Stimulated activated CD8-positive, alpha-beta memory T cell treated with anti-CD3 and anti-CD28 coated beads, Interleukin-12 subunit alpha, Interleukin-12 subunit beta, amount 100 ng/mL, for 4 hours (primary cell): ENCODE measurements around the gene SLC37A1.
A peak's percentile ranks its signal among the peaks of the same experiment; 100 is the strongest.

Experiments used
- DNase-seq: peaks from one replicate; pipeline ENCODE4 v3.0.0-alpha.2; 2020; ENCODE audit warnings: low read depth

The SLC37A1 gene

DNA sequence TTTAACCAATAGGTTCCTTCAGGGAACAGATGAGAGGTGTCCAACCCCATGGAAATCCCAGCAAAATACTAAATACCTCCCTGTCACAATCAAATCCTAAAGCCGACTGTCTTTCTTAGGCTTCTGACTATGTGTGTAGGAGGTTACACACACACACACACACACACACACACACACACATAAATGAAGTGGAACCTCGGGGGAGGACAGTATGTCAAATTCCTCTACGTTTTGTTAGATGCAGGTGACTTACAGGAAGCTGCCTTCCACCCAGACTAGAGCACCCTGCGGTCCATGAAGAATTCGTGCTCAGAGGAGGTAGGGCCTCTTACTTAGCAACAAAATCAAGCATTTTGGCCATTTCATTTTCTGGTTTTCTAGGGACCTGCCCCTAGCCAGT is 34.1 kb upstream of the SLC37A1 start:
- DNase-seq, result no peak

DNA sequence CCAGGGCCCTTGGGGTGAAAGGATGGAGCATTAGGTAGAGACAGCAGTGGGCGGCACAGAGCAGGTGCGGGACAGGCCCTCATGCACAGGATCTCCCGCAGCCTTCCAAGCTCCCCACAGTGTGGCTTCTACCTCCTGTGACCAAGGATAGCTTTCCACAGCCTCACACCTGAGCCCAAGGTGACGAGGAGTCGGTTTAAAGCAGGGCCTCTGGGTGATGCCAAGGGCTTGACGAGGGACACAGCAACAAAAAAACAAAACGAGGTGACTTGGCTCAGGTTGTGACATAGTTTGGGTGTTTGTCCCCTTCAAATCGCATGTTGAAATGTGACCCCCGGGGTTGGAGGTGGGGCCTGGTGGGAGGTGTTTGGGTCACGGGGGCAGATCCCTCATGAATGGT is 32.9 kb upstream of the SLC37A1 start:
- DNase-seq, result no peak

DNA sequence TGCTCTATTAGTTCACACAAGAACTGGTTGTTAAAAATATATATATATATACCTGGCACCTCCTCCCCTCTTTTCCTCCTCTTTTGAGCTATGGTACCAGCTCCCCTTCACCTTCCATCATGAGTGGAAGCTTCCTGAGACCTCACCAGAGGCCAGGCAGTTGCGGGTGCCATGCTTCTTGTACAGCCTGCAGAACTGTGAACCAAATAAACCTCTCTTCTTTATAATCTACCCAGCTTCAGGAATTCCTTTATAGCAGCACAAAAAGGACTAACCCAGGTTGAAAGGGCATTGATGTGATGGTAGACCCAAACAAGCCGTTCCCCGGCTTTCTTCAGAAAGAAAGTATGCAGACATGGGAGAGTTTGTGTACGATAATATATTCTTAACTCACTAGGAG is 32.5 kb upstream of the SLC37A1 start:
- DNase-seq, result no peak

DNA sequence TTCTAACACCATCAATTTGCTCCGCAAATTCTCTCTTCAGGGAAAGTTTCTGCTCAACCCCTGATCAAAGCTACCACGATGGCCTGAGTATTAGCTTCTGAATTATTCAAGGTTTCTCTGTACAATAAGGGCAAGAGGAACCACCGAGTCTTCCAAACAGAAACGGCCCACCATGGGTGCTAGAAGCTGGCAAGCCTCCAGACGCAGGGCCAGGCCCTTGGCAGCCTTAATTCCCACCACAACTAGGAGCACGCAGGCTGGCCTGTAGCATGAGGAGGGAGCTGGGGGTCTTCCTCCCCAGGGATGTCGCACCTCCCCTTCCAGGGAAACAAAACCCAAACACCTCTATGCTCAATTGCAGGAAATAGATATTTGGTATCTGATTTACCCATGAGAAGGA is 28.7 kb upstream of the SLC37A1 start:
- no peak for DNase-seq

DNA sequence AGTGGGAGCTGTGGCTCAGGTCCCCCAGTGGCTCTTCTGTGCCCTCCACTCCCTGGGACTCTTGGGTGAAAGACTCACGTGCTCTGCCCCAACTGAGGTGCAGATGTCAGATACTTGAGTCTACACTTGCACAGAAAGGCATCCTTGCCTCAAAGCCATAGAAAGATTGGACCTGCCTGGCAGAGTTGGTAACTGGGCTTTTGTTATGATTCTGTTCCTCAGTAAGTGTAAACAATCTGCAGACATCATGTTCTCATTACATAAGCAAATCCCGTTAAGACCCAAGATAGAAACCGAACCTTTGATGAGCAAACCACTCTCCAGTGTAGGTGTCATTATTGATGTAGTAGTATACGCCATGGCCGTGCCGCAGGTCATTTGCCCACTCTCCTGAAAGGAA is 27.6 kb upstream of the SLC37A1 start:
- DNase-seq, result no peak

DNA sequence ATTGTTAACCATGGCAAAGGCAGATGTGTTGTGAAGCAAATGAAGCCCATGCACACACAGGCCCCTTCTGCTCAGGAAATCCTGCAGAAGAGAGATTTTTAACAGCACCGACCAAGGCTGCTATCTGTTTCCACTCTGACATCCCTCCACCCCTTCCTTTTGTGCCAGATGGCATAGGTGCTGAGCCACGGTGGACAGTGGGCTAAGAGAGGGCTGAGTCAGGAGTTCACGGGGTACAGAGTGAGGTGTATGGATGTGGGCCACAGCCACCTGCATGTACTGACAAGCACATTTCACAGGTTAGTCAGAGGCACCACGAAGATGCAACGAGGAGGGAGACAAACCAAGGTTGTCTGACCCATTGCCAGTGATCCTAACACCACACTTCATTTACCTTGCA is 27.1 kb upstream of the SLC37A1 start:
- DNase-seq, result no peak

DNA sequence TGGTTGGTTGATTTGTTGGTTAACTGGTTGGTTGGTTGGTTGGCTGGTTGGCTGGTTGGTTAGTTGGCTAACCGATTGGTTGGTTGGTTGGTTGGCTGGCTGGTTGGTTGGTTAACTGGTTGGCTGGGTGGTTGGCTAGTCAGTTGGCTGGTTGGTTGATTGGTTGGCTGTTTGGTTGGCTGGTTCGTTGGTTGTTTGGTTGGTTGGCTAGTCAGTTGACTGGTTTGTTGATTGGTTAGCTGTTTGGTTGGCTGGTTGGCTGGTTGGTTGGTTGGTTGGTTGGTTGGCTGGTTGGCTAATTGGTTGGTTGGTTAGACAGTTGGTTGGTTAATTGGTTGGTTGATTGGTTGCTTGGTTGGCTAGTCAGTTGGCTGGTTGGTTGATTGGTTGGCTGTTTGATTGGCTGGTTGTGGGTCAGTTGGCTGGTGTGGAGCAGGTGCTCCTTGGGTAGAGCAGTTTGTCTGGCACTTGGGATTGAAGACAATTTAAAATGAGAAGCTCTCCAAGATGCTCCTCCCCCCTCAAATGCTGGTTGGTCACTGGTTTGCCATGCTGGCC is 24.6 kb upstream of the SLC37A1 start:
- no peak for DNase-seq

DNA sequence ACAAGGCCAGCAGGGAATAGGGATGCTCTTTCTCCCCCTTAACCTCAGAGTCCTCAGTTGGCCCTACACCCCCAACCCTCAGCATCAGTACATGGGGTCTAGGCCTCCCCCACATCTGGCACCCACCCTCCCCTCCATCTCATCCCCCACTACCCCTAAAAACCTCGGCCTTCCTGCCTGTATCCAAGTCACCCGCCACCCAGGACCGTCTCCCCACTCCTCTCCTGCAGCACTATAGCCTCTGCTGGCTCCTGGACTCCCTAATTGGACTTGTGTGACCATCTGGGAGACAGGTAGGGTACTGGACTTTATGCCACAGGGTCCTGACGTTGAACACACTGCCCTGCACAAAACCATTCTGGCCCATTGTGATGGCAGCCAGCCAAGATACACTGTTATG is 23.7 kb upstream of the SLC37A1 start:
- DNase-seq, result no peak

DNA sequence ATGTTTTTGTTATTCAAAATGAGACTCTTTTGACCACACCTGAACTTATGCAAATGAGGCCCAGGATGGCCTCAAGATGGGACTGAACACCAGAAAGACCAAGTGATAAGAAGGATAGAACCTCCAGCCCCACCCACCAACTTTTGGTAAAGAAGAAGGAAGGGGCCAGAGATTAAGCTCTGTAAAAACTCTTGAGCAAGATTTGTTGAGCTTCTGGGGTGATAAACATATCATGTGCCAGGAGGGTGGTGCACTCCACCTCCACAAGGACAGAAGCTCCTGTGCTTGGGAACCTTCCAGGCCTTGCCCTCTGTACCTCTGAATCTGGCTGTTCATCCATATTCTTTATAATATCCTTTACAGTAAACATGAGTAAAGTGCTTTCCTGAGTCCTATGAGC is 22.9 kb upstream of the SLC37A1 start:
- no peak for DNase-seq

DNA sequence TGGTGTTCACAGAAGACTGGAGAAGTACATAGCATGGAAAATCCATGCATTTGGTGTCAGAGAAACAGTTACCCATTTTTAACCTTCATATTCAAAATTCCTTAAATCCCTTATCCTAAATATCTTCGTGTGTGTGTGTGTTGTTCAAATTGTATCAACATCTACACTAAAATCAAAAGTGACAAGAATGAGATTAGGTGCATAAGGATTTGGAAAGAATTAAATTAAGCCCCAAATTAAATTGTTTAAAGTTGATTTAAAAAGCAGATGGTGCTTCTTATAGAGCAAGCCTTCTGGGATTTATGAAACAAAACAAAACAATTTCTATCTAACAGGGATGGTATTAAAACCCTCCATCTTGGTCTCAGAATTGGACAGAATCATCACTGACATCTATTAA is 22.3 kb upstream of the SLC37A1 start:
- no peak for DNase-seq

DNA sequence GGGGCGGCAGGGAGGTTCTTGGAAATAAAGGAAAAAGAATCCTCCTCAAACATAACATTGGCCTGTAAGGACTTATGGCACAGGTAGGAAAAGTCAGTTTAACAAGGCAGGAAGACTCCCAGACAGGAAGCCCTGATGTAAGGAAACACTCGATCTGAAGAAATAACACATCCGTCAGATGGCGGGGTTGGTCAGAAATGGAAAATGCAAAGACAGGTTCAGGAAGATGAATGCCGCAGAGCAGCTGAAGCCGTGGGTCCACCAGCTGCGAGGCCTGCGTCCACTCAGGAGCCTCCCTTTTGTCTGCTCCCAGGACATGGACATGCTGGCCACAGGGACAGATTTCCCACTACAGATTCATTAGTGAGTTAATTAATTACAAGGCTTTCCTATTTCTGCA is 21.5 kb upstream of the SLC37A1 start:
- DNase-seq, result no peak

DNA sequence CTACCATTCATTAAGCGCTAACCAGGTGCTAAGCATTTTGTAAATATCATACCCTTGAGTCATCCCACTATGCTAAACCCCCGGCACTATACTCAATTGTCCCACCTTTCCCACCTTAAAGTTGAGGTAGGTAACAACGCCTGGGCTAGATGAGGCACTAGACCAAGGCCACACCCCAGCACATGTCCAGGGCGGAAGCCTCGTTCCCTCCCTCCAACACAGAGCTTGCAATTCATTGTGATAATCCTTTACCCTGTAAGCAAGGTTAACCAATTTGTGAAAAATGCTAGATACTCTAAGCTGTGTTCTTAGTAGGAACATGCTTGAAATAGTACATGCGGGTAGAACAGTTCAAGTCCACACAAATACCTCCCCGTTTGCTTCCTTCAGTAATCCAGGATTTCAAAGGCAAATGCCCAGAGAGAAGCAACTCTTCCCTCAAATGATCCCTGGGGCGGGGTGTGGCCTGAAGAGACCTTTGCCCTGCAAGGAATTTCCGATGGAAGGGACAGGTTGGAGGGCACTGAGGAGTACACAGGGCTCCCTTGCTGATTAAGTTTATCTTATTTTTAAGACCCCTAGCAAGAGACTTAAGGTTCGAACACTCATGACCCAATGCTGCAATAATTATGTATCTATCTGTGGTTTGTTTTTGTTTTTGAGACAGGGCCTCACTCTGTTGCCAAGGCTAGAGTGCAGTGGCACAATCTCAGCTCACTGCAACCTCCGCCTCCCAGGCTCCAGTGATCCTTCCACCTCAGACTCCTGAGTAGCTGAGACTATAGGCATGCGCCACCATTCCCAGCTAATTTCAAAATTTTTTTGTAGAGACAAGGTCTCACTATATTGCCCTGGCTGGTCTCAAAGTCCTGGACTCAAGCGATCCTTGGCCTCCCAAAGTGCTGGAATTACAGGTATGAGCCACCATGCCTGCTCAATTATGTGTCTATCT is 20.3 kb upstream of the SLC37A1 start:
- no peak for DNase-seq

DNA sequence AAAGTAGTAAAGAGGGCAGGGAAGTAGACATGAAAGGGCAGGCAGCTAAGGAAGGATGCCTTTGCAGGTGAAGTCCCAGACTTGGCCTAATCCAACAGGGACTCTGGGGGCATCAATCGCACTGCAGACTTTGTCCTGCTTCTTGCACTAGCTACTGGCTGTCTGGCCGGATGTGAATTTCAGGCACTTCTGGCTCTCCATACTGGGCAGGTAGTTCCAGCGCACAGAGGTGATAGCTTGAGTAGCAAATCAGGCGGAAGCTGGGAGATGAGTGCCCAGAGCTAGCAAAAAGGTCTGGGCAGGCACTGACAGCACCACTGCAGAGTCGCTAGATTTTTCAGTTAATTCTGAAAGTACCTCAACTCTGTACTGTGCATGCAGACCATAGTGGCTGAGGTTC is 18.6 kb upstream of the SLC37A1 start:
- DNase-seq, result no peak

DNA sequence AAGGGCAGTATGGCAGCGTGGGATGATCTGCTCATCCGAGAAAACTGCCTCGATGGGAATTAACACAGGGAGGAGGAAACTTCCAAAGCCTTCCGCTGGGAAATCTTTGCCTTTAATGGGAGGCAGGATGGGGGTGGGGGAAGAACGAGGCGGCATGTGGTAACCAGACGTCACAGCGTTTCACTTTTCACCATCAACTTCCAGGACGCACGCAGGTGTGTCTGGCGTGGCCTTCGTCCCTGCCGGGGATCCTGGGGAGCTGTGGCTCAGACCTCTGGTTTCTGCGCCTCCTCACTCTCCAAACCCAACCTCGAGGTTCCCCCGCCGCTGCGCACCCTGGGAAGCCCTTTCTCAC is 17.9 kb upstream of the SLC37A1 start:
- no peak for DNase-seq

DNA sequence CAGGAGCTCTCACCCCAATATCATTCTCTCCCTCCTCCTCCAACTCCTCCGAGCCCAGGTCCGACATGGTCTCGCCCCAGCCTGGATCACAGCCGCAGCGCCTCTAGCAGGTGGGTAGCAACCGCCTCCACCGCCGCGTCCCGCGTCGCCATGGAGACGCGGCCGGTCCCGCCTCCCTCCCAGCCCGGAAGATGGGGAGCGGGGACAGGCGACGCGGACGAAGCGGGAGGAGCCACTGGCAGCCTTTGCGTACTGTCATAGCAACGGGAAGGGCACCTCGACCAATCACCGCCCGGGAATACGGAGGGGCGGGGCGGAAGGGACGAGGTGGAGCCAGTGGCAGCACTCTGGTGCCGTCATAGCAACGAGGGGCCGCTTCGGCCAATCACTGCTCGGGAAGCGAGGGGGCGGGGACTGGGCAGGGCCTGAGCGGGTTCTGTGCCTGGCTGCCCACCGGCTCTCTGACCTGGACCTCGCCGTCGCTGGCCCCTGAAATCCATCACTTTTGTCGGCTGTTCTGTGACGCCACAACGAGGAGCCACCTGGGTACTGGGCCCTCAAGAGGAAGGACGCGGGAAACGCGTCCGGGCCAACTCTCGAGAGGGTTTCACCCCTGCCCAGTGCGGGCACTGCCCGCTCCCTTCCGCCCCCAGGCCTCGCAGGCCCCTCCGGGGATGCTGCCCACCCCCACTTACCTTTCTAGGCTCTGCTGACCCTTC is 17.4 kb upstream of the SLC37A1 start, which contains the start of gene RSPH1:
TSS of gene RSPH1 (minus strand) at position 105 of the 719 bp plus-strand sequence. CDS start at position 67, 38 bp downstream.
- DNase-seq, result peak; percentile 99

DNA sequence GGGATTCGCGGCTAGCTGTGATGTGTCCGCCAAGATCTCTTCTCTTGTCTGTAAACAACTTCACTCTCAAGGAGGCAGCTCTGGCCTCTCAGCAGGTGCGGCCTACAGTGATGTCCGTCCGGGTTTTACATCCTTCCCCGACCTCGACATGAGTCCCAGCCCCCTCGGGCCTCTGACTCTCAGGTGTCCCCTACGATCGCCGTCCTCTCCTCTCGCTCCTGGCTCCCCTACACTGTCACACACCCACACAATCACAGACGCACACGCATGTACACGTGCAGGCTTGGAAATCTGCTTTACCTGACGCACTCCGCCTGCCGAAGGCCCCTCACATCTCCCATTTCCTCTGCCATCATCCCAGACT is 16.8 kb upstream of the SLC37A1 start:
- DNase-seq, result no peak

DNA sequence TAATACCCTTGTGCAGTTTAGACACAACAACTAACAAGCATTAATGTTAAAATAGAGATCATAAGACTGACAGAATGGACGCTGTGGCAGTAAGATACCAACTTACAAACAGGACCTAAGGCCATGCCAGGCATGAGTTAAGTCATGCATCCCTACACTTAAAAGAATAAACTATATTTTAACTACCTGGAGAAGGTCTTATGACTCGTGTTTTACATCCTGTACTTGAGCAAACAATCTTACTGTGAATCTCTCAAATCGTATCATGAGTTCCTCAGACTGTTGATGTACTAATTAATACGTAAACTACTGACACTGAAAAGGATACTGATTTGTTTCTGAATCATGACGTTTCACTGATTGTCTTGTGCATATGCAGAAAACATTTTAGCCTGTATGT is 15.6 kb upstream of the SLC37A1 start:
- no peak for DNase-seq

DNA sequence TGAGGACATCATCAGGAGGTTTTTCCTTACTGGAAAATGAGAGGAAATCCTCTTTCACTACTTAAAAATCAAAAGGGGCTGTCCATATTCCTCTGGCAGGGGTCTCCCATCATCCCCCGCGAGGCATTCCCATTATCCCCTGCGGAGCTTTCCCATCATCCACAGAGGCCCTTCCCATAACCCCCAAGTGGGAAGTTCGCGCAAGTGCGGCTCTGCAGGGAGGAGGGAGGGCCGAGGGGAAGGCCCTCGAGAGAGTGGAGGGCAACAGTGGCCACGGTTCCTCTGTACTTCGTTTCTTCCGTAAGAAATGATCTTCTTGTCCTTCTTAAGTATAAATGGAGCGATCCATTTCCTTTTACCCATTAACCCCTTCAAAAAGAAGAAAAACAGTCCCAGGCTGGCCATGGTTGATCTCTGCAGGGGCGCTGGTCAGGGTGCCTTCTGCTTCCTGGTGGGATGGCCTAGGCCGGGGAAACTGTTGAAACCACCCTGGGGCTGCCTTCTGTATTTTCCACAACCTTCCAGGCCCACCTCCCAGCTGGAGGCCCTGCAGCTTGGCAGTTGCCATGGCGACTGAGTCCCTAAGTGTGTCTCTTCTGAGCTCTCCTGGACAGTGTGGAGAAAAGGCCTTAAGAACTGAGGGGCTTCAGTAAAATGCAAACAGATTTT is 14.1 kb upstream of the SLC37A1 start:
- no peak for DNase-seq

DNA sequence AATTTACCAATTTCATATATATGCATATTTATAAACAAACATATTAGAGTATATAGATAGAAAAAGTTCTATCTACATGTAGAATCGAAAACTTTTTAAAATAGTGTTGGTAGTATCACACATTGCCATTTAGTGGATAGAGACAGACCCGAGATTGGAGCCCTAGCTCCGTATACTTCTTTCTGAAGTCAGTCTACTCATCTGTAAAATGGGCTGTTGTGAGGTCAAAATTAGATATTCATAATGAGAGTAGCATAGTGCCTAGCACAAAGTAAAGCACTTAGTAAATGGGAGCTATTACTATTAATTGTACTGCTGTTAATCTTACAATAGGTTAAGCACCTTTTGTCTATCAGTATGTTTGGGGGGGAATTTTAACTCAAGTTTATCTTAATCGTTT is 13.4 kb upstream of the SLC37A1 start:
- DNase-seq, result no peak

DNA sequence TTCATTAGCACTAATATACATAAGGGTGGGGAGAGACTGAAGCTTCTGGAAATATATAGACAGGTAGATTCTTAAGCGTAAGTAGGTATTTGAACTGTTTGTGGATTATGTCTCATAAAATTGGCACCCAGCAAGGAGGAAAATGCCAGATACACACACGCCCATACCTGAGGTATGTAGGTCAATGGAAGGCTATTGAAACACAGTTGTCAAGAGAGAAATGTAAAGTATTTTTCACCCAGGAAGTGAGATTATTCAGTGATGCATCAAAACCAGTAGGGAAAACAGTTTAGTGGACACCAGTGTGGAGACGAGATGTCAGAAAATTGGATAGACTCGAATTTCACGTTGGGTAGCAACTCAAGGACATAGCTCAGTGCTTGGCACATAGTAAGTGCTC is 12.9 kb upstream of the SLC37A1 start:
- DNase-seq, result no peak

DNA sequence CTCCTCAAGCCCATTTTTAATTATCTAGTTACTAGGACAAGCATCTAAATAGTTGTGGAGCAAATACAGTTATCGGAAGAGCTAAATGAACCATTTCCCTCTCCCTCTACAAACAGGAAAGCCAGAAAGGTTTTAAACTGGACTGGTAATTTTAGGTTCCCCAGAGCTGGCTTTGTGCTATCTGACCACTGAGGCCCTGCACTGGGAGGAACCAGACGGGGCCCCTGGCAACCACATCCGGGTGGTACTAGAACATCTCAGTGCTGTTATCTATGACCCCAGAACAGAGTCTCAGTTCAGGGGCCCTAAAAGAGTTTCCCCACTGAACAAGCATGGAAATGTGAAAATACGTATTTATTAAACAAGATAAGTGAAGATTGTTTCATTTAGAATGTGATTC is 9.9 kb upstream of the SLC37A1 start:
- DNase-seq, result no peak

DNA sequence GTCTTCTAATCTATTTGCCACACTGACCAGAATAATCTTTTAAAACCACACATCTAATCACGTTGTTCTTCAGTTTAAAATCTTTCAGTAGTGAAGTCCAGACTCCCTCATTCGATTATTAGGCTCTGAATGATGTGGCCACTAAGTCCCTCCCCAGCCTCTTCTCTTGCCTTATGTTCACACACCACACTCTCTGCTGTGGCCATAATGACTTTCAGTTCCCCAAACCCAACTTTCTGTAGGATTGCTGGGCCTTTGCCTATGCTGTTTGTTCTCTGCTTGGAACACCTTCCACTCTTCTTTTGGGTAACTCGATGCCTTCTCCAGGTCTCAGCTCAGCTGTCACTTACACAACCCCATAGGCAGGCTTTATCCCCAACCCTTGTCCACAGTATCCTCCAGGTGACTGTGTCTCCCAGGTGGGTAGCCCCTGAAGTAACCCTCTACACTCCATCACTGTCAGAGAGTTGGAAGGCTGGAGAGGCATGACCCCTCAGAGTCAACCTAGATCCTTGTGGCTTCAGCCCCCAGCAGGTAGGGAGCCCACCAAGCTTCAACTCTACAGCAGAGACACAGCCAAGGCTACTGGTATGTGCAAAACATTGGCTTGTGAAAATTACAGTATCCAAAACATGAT is 8.4 kb upstream of the SLC37A1 start:
- DNase-seq, result no peak
